Ectodermal cell (in vitro differentiated cells): Measurements from ENCODE around the gene CDC123.
"Not testable (repeated sequence)": the region's sequence is repeated elsewhere in the genome, so short reads cannot be mapped to it uniquely, and the experiment has no call there.

ENCODE experiments used
- H3K27ac ChIP-seq: 2 replicates; pipeline ENCODE4 v1.7.0; 2013; ENCODE audit warnings: mild to moderate bottlenecking, low read depth, low read length; ENCODE audit not compliant: insufficient read depth, poor library complexity, severe bottlenecking
- H3K27me3 ChIP-seq: 2 replicates; pipeline ENCODE4 v1.7.0; 2013; ENCODE audit warnings: mild to moderate bottlenecking, low read length; ENCODE audit not compliant: insufficient read depth, control insufficient read depth, poor library complexity, severe bottlenecking
- H3K36me3 ChIP-seq: one replicate; pipeline ENCODE4 v1.7.0; 2013; ENCODE audit warnings: low read length; ENCODE audit not compliant: control insufficient read depth, insufficient read depth
- H3K4me1 ChIP-seq: one replicate; pipeline ENCODE4 v1.7.0; 2013; ENCODE audit warnings: low read length; ENCODE audit not compliant: control insufficient read depth, insufficient read depth
- H3K4me3 ChIP-seq: 2 replicates; pipeline ENCODE4 v1.7.0; 2013; ENCODE audit warnings: low read depth, low read length, control low read depth; ENCODE audit not compliant: insufficient read depth
- H3K9me3 ChIP-seq: 2 replicates; pipeline ENCODE4 v1.7.0; 2013; ENCODE audit warnings: mild to moderate bottlenecking, low read length, moderate library complexity; ENCODE audit not compliant: control insufficient read depth
- WGBS, 2 experiments: methylation state at CpG; one replicate each; pipeline ENCODE4 v1.1.7; 2013; ENCODE audit warnings: missing lambda C conversion rate in 2 of 2; 5-methylcytosine and 5-hydroxymethylcytosine counted together

CDC123 gene

DNA sequence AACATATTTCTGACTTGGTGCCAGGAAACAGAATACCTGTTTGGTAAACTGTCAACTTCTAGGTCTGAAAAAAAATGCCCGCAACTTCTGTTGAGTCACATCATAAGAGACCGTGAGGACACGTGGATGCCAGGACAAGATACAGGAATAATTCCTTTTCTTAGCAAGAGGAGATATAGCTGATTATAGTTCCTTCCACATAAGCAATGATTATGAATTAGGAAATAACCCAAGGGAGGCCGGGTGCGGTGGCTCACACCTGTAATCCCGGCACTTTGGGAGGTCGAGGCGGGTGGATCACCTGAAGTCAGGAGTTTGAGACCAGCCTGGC lies 75.2 kb downstream of the CDC123 start:
- Histone ChIP-seq H3K4me3 (no peak overlapping the region), H3K27ac (no peak overlapping the region), H3K4me1 (no peaks in the 10 kb centered on the region), H3K9me3 (no peaks in the 10 kb centered on the region), H3K36me3 (no peaks in the 10 kb centered on the region), H3K27me3 (no peaks in the 10 kb centered on the region)
- 90 to 97% methylated on average over 8 of the region's 8 CpGs for WGBS, 2 experiments

DNA sequence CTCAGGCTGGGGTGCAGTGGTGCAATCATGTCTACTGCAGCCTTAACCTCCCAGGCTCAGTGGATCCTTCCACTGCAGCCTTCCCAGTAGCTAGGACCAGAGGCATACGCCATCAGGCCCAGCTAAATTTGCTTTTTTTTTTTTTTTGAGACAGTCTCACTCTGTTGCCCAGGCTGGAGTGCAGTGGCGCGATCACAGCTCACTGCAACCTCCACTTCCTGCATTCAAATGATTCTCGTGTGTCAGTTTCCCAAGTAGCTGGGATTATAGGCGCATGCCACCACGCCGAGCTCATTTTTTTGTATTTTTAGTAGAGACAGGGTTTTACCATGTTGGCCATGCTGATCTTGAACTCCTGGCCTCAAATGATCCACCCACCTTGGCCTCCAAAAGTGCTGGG lies 81.9 kb downstream of the CDC123 start:
- not testable (repeated sequence) for H3K4me3 ChIP-seq, H3K27me3 ChIP-seq, H3K4me1 ChIP-seq, H3K27ac ChIP-seq, H3K36me3 ChIP-seq, H3K9me3 ChIP-seq
- WGBS, 2 experiments = 93 to 97% methylated on average over 7 of the region's 7 CpGs

DNA sequence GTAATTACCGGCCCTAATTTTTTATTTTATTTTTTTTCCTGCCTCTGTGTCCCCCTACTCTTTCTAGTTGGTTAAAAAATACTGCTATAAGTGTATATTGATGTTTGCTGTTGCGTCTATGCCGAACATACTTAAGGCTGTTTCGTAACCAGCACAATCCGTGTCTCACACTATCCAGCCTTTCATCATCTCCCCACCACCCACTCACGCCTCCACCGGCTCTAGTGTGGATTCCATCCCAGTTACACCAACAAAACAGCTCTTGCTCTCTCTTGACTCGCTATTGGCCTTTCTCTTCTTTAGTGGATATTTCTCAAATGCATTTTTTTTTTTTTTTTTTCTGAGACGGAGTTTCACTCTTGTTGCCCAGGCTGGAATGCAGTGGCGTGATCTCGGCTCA lies 83.3 kb downstream of the CDC123 start:
- Histone ChIP-seq H3K27me3 (no peaks in the 10 kb centered on the region), H3K4me3 (no peak overlapping the region), H3K27ac (no peak overlapping the region), H3K36me3 (no peaks in the 10 kb centered on the region), H3K4me1 (no peaks in the 10 kb centered on the region), H3K9me3 (no peaks in the 10 kb centered on the region)
- WGBS, 2 experiments = 95% methylated on average over 11 of the region's 11 CpGs

DNA sequence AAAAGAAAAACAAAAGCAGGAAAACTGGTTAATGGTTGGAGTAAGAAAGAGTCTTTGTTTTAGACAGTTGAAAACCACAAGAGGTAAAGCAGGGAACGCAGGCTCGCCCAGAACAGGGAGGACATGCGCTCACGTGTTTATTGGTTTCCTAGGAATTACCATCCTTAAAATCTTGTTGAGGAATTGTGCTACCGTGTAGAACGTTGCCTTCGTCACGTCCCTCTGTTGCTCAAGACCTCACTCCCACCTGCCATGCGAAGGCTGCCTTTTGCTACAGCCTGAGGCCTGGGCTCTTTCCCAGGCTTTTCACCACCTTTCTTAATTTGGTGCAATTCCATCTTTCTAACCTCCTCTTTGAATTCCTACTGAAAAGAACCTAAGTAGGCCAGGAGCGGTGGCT lies 91.8 kb downstream of the CDC123 start:
- no peaks in the 10 kb centered on the region for H3K9me3 ChIP-seq
- 93 to 94% methylated on average over 10 of the region's 10 CpGs for WGBS, 2 experiments

DNA sequence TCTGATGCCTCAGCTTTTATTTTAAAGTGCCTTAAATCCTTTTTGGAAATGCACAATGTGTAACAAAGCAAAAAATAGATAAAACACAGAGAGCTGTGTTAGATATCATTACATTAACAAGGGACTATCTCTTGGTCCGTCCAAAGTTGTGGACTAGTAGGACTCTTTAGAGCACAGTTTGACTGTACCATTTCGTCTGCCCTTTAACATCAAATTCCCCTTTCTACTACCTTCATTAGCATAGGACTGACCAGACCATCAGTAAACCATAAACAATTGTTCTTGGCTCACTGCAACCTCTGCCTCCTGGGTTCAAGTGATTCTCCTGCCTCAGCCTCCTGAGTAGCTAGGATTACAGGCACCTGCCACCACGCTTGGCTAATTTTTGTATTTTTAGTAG lies 101.8 kb downstream of the CDC123 start:
- not testable (repeated sequence) for H3K4me3 ChIP-seq, H3K9me3 ChIP-seq, H3K36me3 ChIP-seq, H3K27ac ChIP-seq, H3K27me3 ChIP-seq, H3K4me1 ChIP-seq
- 89 to 93% methylated on average over 3 of the region's 3 CpGs for WGBS, 2 experiments

More for the DNA sequence above, 91.8 kb downstream of the CDC123 start:
- Histone ChIP-seq H3K27ac (no peak overlapping the region), H3K36me3 (no peaks in the 10 kb centered on the region), H3K4me1 (no peaks in the 10 kb centered on the region), H3K4me3 (no peak overlapping the region), H3K27me3 (no peaks in the 10 kb centered on the region)

GRCh38 chr10:12299222-12299965 lies 103.4 kb downstream of the CDC123 start:
- H3K4me3 ChIP-seq = no peak overlapping the region
- H3K27me3 ChIP-seq = no peaks in the 10 kb centered on the region
- H3K27ac ChIP-seq = no peak overlapping the region
- H3K9me3 ChIP-seq = no peaks in the 10 kb centered on the region
- WGBS, 2 experiments = 93 to 95% methylated on average over 14 of the region's 14 CpGs
- no peaks in the 10 kb centered on the region for H3K36me3 ChIP-seq
- H3K4me1 ChIP-seq = no peaks in the 10 kb centered on the region
